Left colon (tissue), 2 donors: Measurements from ENCODE around the gene SRGAP1. TPM values are rescaled to one million over a fixed set of nuclear protein-coding genes. Genes with fewer than 3 reads are reported as not detected.
A peak's percentile ranks its signal among the peaks of the same experiment; 100 is the strongest.
"Not testable (repeated sequence)": the region's sequence is repeated elsewhere in the genome, so short reads cannot be mapped to it uniquely, and the experiment has no call there.

ENCODE experiments used
- ATAC-seq: fragments of 200-7000 bp; cut with Tn5 transposase; one replicate; pipeline ENCODE4 v1.9.1; 2020; ENCODE audit warnings: mild to moderate bottlenecking, moderate library complexity
- DNase-seq, 2 donors: peaks; one replicate each; pipeline ENCODE4 v3.0.0-alpha.2; 2020
- intact Hi-C, 2 donors: fragments of 100-400 bp; cut with DNase I in 1 of 2; cut with micrococcal nuclease in 1 of 2; formaldehyde crosslinking; loops; one replicate each; pipeline versions ENCODE4 v1.11.2 to v1.14.0; 2022; cut with DNase I, micrococcal nuclease
- total RNA-seq, 2 donors: library from RNA; stranded (reverse); fragmentation: NEBNext Ultra II Directional; extraction: Animal tissue kit (Norgen Biotek cat#: 25700); gene quantifications; one replicate each; pipeline ENCODE4 v1.2.1, GENCODE V29; 2021
- donor health status: DM: no; HTN: no; CAD: no.
- donor health status: DM: yes; HTN: yes; CAD: no.

Gene SRGAP1
- total RNA-seq, 2 donors from 2014 or later = 18.6 to 22.7 TPM

DNA sequence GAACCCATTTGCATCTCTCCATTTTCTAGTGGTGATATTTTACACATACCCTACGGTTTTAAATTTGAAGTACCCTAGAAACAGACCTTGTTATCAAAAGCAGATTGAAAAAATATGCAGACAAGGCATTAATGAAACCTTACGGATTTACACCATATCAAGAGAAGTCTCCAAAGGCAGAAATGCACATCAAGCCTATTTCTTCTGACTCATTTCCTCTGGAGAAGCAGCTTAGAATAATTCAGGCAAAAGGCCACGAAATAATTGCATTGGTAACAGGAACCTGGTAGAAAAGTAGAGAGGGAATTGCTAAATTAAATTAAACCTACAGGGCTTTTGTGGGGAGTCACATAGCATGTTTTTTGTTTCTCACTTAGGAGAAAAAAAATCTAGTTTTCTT is 342.9 kb downstream of the SRGAP1 start:
- intact Hi-C loops = loop anchor here in 1 of 2 donors (10.0 kb wide), 1 partner anchor 67 kb away; no protein-coding TSS in a partner anchor
- no peak for DNase-seq
- ATAC-seq = no peak

- intact Hi-C loops = loop anchor here in 1 of 2 donors (10.0 kb wide), 1 partner anchor 67 kb away; no protein-coding TSS in a partner anchor
- no peak for DNase-seq
- no peak for ATAC-seq
These were observed 343.3 kb downstream of the SRGAP1 start for GRCh38 chr12:64187794-64188193.

DNA sequence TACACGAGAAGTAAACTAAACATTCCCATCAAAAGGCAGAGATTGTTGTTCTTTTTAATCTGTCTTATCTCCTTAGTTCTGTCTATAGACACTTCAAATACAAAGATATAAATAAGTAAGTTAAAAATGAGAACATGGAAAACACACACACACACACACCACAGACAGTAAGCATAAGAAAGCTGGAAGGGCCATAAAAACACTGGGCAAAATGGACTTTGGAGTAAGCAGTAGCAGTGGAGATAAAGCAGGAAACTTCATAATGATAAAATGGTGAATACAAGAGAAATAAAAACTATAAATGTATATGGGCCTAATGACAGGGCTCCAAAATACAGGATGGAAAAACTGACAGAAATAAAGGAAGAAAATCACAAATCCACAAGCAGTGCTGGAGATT is 345.0 kb downstream of the SRGAP1 start:
- ATAC-seq = peak; percentile 74
- intact Hi-C loops = loop anchor here in 1 of 2 donors (10.0 kb wide), 1 partner anchor 65 kb away; no protein-coding TSS in a partner anchor
- no peak for DNase-seq

GRCh38 chr12:64190140-64190539 is 345.6 kb downstream of the SRGAP1 start:
- no peak for ATAC-seq

GRCh38 chr12:64192644-64193444 is 348.3 kb downstream of the SRGAP1 start:
- intact Hi-C loops = no loop called here
- no peak for ATAC-seq
- DNase-seq = no peak

More at GRCh38 chr12:64190140-64190539, 345.6 kb downstream of the SRGAP1 start:
- no peak for DNase-seq
- intact Hi-C loops = no loop called here

- ATAC-seq (no peak), DNase-seq (no peak)
- intact Hi-C loops = no loop called here
These were observed 349.4 kb downstream of the SRGAP1 start for GRCh38 chr12:64193931-64194330.

DNA sequence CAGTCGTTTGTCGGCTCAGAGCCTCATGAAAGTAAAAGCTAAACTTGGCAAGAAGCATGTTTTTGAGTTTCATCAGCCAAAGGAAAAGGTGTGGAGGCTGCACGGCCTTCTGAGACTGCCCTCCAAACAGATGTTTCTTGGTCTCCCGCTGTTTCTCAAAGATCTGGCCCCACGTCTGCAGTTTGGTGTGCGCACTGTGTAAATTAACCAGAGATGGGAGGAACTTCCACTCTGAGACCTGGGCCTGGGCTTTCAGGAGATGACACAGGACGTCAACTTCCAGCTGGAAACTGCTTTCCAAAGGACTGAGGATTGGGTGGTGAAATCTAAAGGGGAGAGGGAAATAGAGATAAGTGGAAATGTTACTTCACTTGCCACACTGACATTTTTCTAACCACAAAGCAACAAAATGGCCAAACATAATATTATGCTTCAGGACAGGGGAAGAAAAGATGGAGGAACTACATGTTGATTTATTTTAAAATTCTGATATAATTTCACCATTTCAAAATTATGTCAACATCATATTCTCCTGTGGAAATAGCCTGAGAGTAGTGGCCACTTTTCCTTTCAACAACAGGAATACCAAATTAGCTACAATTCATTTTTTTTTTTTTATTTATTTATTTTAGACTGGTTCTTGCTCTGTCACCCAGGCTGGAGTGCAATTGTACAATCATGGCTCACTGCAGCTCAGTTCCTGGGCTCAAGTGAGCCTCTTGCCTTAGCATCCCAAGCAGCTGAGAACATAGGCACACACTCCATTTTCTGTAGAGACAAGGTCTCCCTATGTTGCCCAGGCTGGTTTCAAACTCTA is 350.0 kb downstream of the SRGAP1 start:
- no peak for ATAC-seq
- no peak for DNase-seq
- intact Hi-C loops = no loop called here

GRCh38 chr12:64195841-64196240 is 351.3 kb downstream of the SRGAP1 start:
- DNase-seq, intact Hi-C loops: not testable (repeated sequence)

GRCh38 chr12:64203036-64203435 is 358.5 kb downstream of the SRGAP1 start:
- DNase-seq (no peak), ATAC-seq (no peak)
- intact Hi-C loops = no loop called here

More at GRCh38 chr12:64195841-64196240, 351.3 kb downstream of the SRGAP1 start:
- ATAC-seq = not testable (repeated sequence)

DNA sequence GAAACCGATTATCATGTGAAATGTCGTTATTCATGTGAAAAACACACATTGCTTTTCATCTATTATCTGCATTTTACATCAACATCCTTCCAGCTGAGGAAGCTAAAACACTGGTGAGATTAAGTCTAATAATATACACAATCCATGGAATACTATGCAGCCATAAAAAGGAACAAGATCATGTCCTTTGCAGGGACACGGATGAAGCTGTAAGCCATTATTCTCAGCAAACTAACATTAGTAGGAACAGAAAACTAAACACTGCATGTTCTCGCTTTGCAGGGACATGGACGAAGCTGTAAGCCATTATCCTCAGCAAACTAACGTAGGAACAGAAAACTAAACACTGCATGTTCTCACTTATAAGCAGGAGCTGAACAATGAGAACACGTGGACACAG is 359.3 kb downstream of the SRGAP1 start:
- no peak for ATAC-seq
- DNase-seq = no peak
- intact Hi-C loops = no loop called here

DNA sequence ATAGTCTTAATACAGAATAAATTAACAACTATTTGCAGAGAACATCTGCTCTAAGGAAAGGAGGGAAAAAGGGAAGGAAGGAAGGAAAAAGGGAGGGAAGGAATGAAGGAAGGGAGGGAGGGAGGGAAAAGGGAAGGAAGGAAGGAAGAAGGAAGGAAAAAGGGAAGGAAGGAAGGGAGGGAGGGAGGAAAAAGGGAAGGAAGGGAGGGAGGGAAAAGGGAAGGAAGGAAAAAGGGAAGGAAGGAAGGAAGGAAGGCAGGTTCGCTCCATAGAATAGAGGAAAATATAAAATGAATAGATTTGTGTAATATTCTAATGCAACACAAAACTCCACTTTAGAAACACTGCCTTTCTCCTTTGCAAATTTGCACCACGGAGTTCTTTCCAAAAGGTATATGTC is 361.0 kb downstream of the SRGAP1 start:
- no peak for ATAC-seq
- no peak for DNase-seq
- intact Hi-C loops = no loop called here

DNA sequence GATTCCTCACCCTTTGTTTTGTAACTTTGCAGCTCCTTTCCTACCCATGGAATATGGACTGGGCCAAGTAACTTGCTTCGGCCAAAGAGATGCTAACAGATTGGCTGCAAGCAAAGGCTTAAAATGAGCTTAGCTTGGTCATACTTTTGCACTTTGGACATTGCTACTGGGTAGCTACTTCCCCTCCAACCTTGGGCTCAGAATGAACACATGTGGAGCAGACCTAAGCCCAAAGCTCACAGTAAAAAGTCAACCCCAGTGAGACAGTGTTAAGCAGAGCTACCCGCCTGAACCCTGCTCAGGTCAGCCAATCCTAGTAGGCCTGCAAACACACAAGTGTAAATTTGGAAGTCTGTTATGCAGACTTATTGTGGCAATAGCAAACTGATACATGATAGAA is 363.0 kb downstream of the SRGAP1 start:
- intact Hi-C loops = no loop called here
- DNase-seq (no peak), ATAC-seq (no peak)

Other genes with a start within 250 kb of the SRGAP1 start
- gene DPY19L2, start 176.2 kb upstream of the SRGAP1 start, total RNA-seq = 1 to 10 TPM in 1 of 2 donors, under 1 TPM in 1; 0.85 to 1.7 TPM
- gene RXYLT1, start 64.8 kb upstream of the SRGAP1 start, total RNA-seq = 10 to 100 TPM; 10.1 to 12.8 TPM